HCT116 (cell line): Measurements from ENCODE around the gene BRMS1. TPM values are rescaled to one million over a fixed set of nuclear protein-coding genes. Genes with fewer than 3 reads are reported as not detected.

Source experiments
- ATAC-seq: fragments of 200-7000 bp; cut with Tn5 transposase; 2 replicates; pipeline ENCODE4 v1.9.1; 2020; ENCODE audit warnings: mild to moderate bottlenecking, moderate library complexity
- BruUV-seq: library from RNA; stranded (reverse); fragments of 400-500 nt; replicated peaks from 2 replicates; lab custom pipeline; 2021; lab: Mats Ljungman, UMichigan
- CTCF ChIA-PET: fragments of 300-600 bp; sonication (Branson Sonifier 250); formaldehyde crosslinking; loops from one replicate; lab custom pipeline; 2021; ENCODE audit warnings: antibody characterized with exemption; lab: Charles Lee
- POLR2A ChIA-PET: fragments of 300-600, 350-600 bp; sonication (Branson Sonifier 250); formaldehyde crosslinking; loops from one replicate; lab custom pipeline; 2021; ENCODE audit warnings: antibody characterized with exemption; lab: Charles Lee
- RAD21 ChIA-PET, 2 experiments: fragments of 300-600 bp; sonication (Branson Sonifier 250); formaldehyde crosslinking; loops; one replicate each; lab custom pipeline; 2023; ENCODE audit warnings: low total read pairs in 2 of 2; ENCODE audit not compliant: uncharacterized antibody in 2 of 2, unreplicated experiment in 2 of 2, low non-redundant PET in 1 of 2; lab: Charles Lee
- DNase-seq: peaks from one replicate; pipeline ENCODE4 v3.0.0-alpha.2; 2010; ENCODE audit warnings: low read depth, low spot score
- H2AFZ ChIP-seq: fragments of 200-600 bp; shearing (Covaris generic), sonication (generic); 2 replicates; pipeline ENCODE4 v1.6.1; 2017; ENCODE audit warnings: low read depth, mixed run types, mixed read lengths, antibody characterized with exemption, low read length; ENCODE audit not compliant: poor library complexity, severe bottlenecking
- H3K27ac ChIP-seq: 2 replicates; pipeline ENCODE4 v1.5.1; 2012; ENCODE audit warnings: low read depth, low read length
- H3K27me3 ChIP-seq: fragments of 200-600 bp; sonication (generic); 2 replicates; pipeline ENCODE4 v1.6.1; 2016; ENCODE audit warnings: mixed run types, low read length, mixed read lengths; ENCODE audit not compliant: insufficient read depth
- H3K36me3 ChIP-seq, 2 experiments: fragments of 200-500 bp in 1 of 2; fragments of 200-600 bp in 1 of 2; sonication (Bioruptor generic) in 1 of 2; sonication (generic) in 1 of 2; 2 replicates each; pipeline versions ENCODE4 v1.5.1 to v1.6.1; 2014 to 2016; ENCODE audit warnings: low read length in 2 of 2, inconsistent platforms in 1 of 2, mixed read lengths in 1 of 2, mixed run types in 1 of 2; ENCODE audit not compliant: insufficient read depth in 2 of 2, control insufficient read depth in 1 of 2
- H3K4me1 ChIP-seq, 2 experiments: fragments of 200-600 bp in 1 of 2; sonication (generic) in 1 of 2; 2 replicates each; pipeline versions ENCODE4 v1.5.1 to v1.6.1; 2012 to 2017; ENCODE audit warnings: low read length in 2 of 2, inconsistent platforms in 1 of 2, mild to moderate bottlenecking in 1 of 2, mixed read lengths in 1 of 2, mixed run types in 1 of 2, moderate library complexity in 1 of 2; ENCODE audit not compliant: insufficient read depth in 2 of 2, control insufficient read depth in 1 of 2
- H3K4me2 ChIP-seq: fragments of 200-600 bp; sonication (generic); 2 replicates; pipeline ENCODE4 v1.6.1; 2017; ENCODE audit warnings: mixed run types, low read length, mixed read lengths
- H3K4me3 ChIP-seq, 2 experiments: fragments of 200-600 bp in 1 of 2; sonication (generic) in 1 of 2; replicated peaks in 1 of 2; 2 replicates each; pipeline ENCODE4 v1.5.1; 2011 to 2016; ENCODE audit warnings: low read length in 2 of 2, control low read depth in 1 of 2, low read depth in 1 of 2, mild to moderate bottlenecking in 1 of 2, mixed read lengths in 1 of 2, mixed run types in 1 of 2
- H3K79me2 ChIP-seq: fragments of 200-600 bp; sonication (generic); 2 replicates; pipeline ENCODE4 v1.6.1; 2017; ENCODE audit warnings: mild to moderate bottlenecking, mixed run types, low read length, moderate library complexity, mixed read lengths; ENCODE audit not compliant: insufficient read depth
- H3K9ac ChIP-seq: fragments of 200-600 bp; sonication (generic); 2 replicates; pipeline ENCODE4 v1.6.1; 2016; ENCODE audit warnings: low read length, mixed read lengths
- H3K9me2 ChIP-seq: fragments of 200-600 bp; sonication (generic), shearing (Covaris generic); 2 replicates; pipeline ENCODE4 v1.6.1; 2017; ENCODE audit warnings: mixed run types, mild to moderate bottlenecking, moderate library complexity; ENCODE audit not compliant: insufficient read depth
- H3K9me3 ChIP-seq, 2 experiments: fragments of 200-500 bp in 1 of 2; fragments of 200-600 bp in 1 of 2; sonication (Bioruptor generic) in 1 of 2; sonication (generic) in 1 of 2; 2 replicates each; pipeline ENCODE4 v1.6.1; 2014 to 2017; ENCODE audit warnings: low read length in 2 of 2, mixed read lengths in 2 of 2, inconsistent platforms in 1 of 2, low read depth in 1 of 2, mild to moderate bottlenecking in 1 of 2, mixed run types in 1 of 2, moderate library complexity in 1 of 2; ENCODE audit not compliant: control insufficient read depth in 1 of 2, insufficient read depth in 1 of 2
- H4K20me1 ChIP-seq: fragments of 200-600 bp; sonication (generic), shearing (Covaris generic); 2 replicates; pipeline ENCODE4 v1.6.1; 2017; ENCODE audit warnings: mixed run types, mild to moderate bottlenecking, moderate library complexity; ENCODE audit not compliant: insufficient read depth
- ATF3 ChIP-seq: IDR thresholded peaks from 2 replicates; pipeline ENCODE4 v1.6.1; 2012
- CBX3 ChIP-seq: IDR thresholded peaks from 2 replicates; pipeline ENCODE4 v1.6.1; 2012; ENCODE audit warnings: low read depth
- EGR1 ChIP-seq: IDR thresholded peaks from 2 replicates; pipeline ENCODE4 v1.6.1; 2012; ENCODE audit warnings: low read depth
- ELF1 ChIP-seq: IDR thresholded peaks from 2 replicates; pipeline ENCODE4 v1.6.1; 2012; ENCODE audit warnings: low read depth, borderline replicate concordance
- EZH2phosphoT487 ChIP-seq: fragments of 200-600 bp; IDR thresholded peaks from 2 replicates; pipeline ENCODE4 v1.6.1; 2018; ENCODE audit warnings: antibody characterized with exemption, borderline replicate concordance
- JUND ChIP-seq: IDR thresholded peaks from 2 replicates; pipeline ENCODE4 v1.6.1; 2012
- POLR2AphosphoS5 ChIP-seq: IDR thresholded peaks from 2 replicates; pipeline ENCODE4 v1.6.1; 2011; ENCODE audit warnings: mild to moderate bottlenecking, low read depth, low read length, moderate library complexity
- RAD21 ChIP-seq: IDR thresholded peaks from 2 replicates; pipeline ENCODE4 v1.6.1; 2012; ENCODE audit warnings: low read depth, mild to moderate bottlenecking
- REST ChIP-seq: IDR thresholded peaks from 2 replicates; pipeline ENCODE4 v1.6.1; 2012; ENCODE audit warnings: low read depth
- SP1 ChIP-seq: IDR thresholded peaks from 2 replicates; pipeline ENCODE4 v1.6.1; 2012; ENCODE audit warnings: low read depth
- YY1 ChIP-seq: IDR thresholded peaks from 2 replicates; pipeline ENCODE4 v1.6.1; 2011; ENCODE audit warnings: low read length, low read depth, moderate library complexity, mild to moderate bottlenecking; ENCODE audit not compliant: insufficient replicate concordance; ENCODE audit errors: extremely low read depth
- ZBTB33 ChIP-seq: IDR thresholded peaks from 2 replicates; pipeline ENCODE4 v1.6.1; 2011; ENCODE audit warnings: mild to moderate bottlenecking, low read length, moderate library complexity; ENCODE audit not compliant: insufficient replicate concordance; ENCODE audit errors: extremely low read depth
- ZFX ChIP-seq: fragments of 450-650 bp; IDR thresholded peaks from 2 replicates; pipeline ENCODE4 v1.6.1; 2017
- ZNF274 ChIP-seq: fragments of 200-500 bp; sonication (Bioruptor generic); IDR thresholded peaks from 2 replicates; pipeline ENCODE4 v1.6.1; 2014; ENCODE audit warnings: mild to moderate bottlenecking, low read depth, low read length, inconsistent platforms
- intact Hi-C: fragments of 100-400 bp; cut with micrococcal nuclease; formaldehyde crosslinking; loops from 2 replicates; pipeline ENCODE4 v1.10.0; 2022
- total RNA-seq: library from RNA; stranded (reverse); gene quantifications from one replicate; pipeline ENCODE4 v1.2.1, GENCODE V29; 2021; ENCODE audit not compliant: unreplicated experiment

The BRMS1 gene
- total RNA-seq, 1 experiment from 2014 or later, result 42.1 TPM

GRCh38 chr11:66326261-66327111, 18.4 kb downstream of the BRMS1 start:
- Histone ChIP-seq H3K79me2 (no peaks in the 10 kb centered on the region), H3K9me2 (no peaks in the 10 kb centered on the region), H3K4me1 (peaks cover 17 to 57% of the 10 kb centered on the region in 2 experiments), H3K9me3 (no peaks in the 10 kb centered on the region), H2AFZ (no peak overlapping the region), H3K27me3 (no peaks in the 10 kb centered on the region), H3K4me3 (no peak overlapping the region), H3K9ac (peak overlapping the region; percentile 56; the same call in 1 of the 2 replicates), H3K36me3 (no peaks in the 10 kb centered on the region), H4K20me1 (no peaks in the 10 kb centered on the region), H3K27ac (peak overlapping the region; percentile 3; the same call in 1 of the 2 replicates), H3K4me2 (peak overlapping the region; percentile 73)
- ChIA-PET CTCF (interaction anchor here (1.0 kb wide), 1 partner anchor 14 kb away, joined by 18 read pairs; no protein-coding TSS in a partner anchor), POLR2A (interaction anchor here (1.4 kb wide), 1 partner anchor 14 kb away, joined by 4 read pairs; no protein-coding TSS in a partner anchor), RAD21 (interaction anchor here in 1 of 2 experiments (0.8 kb wide), 1 partner anchor 14 kb away, joined by 5 read pairs; no protein-coding TSS in a partner anchor)
- BruUV-seq, result no TSS peak
- ATAC-seq, result no peak
- TF ChIP-seq SP1 (no peak), REST (no peak), POLR2AphosphoS5 (no peak), ELF1 (no peak), RAD21 (no peak), ATF3 (no peak), YY1 (no peak), CBX3 (no peak), ZFX (no peak), JUND (no peak), ZBTB33 (no peak), EZH2phosphoT487 (no peak), ZNF274 (no peak), EGR1 (no peak)
- intact Hi-C loops, result no loop called here
- no peak for DNase-seq
